Suppressor macrophage treated with lipopolysaccharide for 1 hour (primary cell): ENCODE data around the gene MMD.
"Not testable (repeated sequence)": the region's sequence is repeated elsewhere in the genome, so short reads cannot be mapped to it uniquely, and the experiment has no call there.

Experiments
- DNase-seq, 3 donors: peaks; one replicate each; pipeline ENCODE4 v3.0.0-alpha.2; 2020 to 2022

The MMD gene

DNA sequence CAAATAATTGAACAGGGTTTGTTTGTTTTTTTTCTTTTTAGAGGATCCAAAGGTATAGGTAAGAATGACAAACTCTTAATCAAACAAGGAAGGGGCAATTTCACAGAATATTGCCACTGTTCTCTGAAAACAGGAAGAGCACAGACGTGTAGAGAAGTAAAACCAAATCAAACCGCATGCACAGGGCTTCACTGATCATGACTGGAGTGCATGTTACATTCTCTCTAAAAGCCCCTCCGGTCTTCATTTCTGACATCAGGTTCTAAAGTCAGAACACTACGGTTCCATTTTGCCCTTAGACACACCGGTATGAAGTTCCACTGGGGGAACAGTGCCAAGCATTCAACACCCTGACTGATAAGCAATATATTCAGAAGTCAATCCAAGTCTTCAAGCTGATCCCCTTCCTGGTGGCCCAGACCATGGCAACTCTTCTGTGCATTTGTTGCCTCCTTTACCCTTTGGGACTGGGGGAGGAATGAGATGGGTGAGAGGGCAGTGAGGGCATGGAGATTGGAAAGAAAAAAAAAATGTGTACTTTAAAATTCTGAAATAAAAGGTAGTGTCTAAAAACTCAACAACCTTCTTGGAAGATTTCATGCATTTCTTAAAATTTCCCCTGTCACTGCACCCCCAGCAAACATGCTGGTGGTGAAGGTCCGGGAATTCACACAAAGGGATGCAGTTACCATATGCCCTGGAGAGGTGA, 1.4 kb downstream of the MMD start:
- DNase-seq: peak; percentile 71 to 86 (median 82)

DNA sequence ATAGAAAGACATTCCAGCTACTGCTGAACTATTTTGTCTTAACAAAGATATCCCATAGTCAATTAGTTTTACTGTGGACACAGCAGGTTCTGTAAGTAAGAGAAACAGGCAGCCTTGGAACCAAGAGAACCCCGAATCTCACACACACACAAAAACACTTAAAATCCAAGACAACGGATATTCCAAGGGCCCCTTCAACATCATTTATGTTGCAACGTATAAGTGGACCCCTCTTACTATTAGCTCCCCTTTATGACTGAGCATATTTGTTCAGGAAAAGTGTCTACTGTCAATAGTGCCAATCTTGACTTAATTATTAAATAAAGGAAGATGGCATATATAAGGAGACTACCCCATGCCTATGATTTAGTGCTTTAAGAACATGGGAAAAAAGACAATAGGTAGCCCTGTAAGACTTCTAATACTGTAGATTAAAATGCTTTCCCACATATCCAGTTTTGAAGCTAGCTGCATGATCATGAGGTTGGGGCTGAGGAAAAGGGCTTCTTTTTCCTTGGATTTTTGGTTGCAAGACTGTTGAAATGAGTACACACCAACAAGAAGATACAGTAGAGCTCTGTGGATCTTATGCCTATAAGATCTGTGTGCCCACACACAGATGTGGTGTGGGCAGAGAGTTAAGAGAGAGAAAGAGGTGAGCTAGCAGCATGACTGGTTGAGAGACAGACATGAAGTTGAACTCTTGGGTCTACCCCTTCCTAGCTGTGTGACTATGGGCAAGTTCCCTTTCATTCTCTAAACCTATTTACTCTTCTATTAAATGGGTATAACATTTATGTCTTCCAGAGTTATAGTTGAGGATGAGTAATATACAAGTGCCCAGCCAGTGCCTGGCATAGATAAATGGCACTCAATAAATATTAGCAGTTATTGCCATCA, 3.0 kb downstream of the MMD start:
- no peak for DNase-seq

DNA sequence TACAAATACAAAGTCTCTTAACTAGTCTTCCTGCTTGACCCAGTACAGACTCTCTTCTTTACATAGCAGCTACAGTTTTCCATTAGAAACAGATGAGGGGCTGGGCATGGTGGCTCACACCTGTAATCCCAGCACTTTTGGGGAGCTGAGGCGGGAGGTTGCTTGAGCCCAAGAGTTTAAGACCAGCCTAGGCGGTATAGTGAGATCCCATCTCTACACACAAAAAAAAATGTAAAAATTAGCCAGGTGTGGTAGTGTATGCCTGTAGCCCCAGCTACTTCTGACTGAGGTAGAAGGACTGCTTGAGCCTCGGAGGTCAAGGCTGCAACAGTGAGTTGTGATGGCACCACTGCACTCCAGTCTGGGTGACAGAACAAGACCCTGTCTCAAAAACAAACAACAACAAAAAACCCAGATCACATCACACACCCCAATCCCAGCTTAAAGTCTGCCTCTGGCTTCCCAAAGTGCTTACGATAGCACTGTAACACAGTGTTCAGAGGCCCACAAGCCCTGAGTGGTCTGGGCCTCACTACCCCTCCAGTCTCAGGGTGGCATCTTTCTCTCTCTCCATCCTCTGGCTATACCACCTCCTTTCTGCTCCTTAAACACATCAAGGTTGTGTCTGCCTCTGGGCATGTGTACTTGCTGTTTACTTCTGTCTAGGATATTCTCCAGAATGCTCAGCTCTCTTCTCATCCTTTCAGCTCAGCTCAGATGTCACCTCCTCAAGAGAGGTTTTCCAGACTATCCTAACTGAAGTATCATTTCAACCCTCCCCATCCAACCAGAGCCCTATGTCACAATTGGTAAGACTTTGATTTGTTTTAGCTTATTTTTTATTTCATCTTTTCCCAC, 4.0 kb downstream of the MMD start:
- DNase-seq: no peak

DNA sequence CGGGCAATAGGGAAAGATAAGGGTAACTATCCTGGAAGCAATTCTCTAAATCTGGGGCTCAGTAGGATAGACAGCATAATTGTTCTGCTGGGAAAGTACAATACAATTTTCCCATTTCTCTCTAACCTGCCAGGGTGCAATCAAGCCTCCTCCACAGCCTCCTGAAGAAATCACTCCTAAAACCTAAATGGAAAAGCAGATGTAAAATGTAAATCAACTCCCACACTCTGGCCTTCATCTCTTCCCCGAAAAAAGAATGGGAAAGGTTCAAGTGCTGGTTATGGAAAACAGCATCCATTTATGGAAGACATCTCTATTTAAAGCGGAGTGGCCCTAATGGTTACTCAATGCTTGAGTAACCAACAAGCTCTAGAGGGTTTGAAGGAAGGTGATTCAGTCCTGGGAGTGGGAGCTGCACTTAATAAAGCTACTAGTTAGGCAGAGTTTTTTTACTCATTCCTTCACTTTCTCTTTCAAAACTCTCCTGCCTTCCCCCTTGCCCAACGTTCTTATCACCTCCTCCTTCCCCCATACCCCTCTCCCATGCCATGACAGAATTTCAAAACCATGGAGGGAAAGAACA, 5.1 kb downstream of the MMD start:
- DNase-seq: peak; percentile 57 to 74 (median 64)

DNA sequence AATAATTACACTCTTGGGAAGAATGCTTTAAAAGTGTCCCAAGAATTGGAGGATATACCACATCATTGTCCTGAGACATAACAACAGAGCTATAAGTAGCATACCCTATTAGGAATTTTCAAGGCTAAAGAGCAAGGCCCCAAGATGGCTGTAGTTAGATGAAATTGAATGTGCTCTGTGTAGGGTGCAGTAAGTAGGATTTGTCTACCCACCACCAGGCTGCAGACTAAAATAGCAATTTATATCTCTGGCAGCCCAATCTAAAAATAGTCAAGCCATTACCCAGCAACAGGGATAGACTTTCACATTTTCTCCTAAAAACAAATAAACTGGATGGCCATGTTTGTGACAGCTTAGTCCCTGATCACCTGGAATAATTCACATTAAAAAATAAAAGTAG, 5.6 kb downstream of the MMD start:
- no peak for DNase-seq

DNA sequence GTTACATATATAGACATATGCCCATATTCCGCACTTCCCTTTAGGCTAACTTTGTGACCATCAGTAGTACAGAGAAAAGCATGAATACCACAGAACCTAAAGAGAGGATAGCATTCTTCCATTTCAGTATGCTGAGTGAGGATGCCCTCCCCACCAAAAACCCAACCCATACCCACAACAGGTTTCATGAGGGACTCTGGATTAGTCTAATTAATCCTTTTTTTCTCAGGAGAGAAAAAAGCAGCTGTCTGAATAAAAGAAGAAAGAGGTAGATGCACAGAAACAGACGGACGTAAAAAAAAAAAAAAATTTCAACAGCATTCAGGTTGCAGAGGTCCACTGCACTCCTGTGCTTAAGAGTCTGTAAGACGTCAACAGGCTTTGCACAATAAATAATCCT, 6.7 kb downstream of the MMD start:
- no peak for DNase-seq

DNA sequence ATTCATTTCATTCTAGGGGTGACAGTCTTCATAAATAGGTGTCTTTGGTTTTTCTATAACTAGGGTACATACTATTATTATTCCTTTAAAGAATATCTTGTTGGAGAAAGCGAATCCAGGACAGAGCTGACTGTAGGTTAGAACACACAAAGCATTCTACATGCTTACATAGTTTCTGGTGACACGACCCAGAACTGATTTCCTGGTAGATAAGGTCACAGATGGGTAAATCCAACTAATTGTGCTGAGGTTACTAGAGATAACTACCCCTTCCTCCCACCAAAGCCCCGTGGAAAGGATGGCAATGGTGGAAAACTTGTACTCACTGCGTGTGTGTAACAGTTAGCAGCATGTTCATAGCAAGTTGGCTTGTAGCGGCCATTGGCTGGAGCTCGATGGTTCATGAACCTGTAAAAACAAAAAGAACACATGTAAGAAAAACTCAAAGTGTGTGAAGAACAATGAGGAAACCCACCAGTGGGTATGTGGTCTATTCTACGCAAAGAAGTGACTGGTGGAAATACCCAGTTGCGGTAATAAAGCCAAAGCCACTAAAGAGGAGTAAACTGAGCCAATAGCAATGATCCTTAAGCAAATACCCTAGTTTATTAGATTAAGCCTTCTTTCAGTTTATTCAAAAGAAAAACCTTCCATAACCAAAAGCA, 7.7 kb downstream of the MMD start:
- DNase-seq: no peak

DNA sequence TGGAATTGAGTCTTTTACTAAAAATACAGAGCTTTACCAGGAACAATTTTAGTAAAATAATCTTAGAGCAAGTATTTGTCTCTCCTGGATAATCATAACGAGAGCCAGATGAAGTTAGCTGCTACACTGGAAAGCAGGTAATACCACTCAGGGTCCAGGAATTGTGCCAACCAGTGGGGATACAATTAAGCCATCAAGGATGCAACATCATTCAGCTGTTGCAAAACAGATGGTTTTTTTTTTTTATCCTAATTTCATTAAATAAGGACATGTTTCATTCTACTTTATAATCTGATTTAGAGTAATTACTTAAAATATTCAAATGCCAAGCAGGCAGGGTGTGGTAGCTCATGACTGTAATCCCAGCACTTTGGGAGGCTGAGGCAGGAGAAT, 10.2 kb downstream of the MMD start:
- no peak for DNase-seq

DNA sequence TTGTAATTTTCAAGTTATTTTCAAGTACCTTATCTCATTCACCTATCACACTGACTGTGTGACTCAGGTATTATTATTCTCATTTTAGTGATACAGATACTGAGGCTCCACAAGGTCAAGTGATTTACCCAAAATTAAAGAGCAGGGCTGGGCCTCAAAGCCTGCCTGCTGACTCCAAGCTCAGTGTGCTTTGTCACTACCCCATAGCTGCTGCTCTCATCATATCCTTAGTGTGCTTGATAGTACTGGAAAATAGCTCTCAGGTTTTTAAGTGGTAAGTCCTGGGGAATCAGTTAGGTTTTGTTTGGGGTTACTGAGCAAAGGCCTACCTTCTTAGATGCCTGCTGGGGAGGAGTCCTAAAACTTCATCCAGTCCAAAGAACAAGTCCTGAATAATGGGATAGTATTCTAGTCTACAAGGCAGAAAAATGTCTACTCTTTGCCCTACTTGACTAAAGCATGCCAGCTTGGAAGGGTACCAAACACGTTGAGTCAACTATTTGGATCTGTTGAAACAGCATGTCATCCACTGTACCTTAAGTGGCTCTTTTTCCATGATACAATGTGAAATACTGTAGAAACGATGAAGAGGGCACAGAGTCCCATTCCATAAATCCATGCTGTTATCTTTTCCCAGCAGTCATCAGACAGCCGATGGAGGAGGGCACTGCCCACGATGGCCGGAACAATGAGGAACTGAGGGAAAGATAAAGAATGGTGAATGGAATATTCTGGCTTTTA, 10.7 kb downstream of the MMD start:
- DNase-seq: no peak

DNA sequence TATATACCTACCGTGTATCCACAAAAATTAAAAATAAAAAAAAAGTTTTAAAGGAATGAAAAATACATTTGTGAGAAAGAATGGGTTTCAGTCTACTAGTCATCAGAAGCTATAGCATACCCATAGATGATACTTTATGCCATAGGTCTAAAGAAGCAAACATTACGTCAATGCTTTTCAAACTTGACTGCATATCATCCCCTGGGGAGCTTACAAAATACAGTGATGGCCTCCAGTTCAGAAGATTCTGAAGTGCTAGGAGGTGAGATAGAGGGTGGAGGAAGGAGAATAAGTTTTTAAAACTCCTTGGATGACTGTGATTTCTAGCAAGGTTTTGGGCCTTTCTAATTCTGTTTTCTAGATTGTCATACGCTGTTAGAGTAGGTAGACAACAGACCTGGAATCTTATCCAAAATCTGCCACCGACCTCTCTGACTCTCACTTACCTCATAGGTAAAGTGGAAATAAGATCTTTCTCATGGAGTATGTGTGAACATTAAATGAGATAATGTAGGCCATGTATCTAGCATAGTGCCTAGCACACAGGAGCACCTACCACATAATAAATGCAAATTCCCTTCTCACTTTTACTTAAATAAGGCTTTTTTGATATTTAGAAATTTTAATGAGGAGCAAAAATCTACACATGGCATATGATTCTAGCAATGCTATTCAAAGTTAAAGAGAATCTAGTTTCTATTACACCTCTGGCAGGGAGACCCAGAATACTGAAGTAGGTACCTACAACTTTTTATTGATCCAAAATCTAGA, 12.4 kb downstream of the MMD start:
- no peak for DNase-seq

DNA sequence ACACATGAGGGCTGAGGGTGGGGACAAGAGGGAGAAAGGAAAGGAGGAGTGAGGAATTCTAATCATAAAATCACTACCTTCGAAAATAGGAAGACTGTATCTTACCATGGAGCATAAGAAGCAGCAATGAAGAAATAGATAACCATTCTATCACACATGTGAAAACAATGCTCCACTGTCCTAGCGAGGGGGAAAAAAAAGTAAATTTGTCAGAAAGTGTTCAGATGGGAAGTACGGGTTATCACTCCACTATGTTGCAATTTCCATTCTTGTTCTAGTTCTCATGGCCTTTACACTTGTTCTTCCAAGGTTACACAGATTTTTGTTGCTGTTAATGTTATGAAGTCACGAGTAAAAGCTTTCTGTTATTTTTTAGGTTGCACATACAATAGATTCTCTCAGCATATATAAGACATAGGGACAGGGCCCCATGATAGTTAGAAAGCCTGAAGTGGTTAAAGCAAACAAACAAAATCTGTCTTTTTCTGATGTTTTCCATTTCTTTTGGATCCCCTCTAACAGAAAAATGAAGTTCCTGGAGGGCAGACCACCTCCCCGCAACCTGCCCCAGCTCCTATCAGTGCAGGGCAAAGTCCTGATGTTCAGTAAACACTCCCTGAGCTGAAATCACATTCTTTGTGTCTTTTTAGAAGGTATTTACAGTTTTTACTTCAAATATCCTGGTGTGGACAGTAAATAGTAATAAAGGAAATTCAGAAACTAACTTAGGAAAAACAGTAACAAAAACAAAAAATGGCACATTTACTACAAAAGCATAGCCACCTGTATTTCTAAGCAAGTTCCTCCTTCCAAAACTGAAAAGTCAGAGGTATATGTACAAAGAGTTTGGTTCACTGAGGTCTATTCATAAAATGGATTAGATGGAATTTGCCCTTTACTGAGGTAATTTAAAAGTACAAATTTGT, 13.7 kb downstream of the MMD start:
- DNase-seq: peak in 1 of 3 donors; percentile 22

DNA sequence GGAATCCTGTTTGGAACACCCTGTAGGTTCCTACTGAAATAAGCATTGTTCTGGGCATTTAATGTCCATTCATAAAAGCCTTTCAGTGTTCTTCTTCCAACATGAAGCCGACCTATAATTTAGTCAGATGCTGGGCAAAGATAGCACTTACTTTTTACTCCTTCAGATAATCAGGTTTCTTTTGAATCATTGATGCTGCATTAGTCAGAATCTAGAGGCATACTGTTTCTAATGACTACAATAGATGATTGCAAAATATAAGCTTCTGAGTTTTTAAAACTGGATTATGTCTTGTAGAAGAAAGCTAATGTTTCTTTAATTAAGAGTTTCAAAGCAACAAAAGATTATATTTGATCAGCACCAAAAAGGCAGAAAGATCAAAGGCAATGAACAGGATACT, 16.0 kb downstream of the MMD start:
- DNase-seq: no peak

DNA sequence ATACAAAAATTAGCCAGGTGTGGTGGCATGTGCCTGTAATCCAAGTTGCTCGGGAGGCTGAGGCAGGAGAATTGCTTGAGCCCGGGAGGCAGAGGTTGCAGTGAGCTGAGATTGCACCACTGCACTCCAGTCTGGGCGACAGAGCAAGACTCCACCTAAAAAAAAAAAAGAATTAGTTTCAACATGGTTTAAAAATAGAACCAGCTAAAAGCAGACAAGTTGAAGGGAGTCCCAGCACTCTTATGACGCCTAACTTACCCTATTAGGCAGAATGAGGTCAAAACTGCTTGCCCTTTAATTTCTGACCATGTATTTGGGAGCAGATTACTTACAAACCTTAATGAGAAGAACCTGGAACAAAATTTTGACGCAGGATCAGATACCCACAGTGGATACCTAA, 17.4 kb downstream of the MMD start:
- DNase-seq: not testable (repeated sequence)

DNA sequence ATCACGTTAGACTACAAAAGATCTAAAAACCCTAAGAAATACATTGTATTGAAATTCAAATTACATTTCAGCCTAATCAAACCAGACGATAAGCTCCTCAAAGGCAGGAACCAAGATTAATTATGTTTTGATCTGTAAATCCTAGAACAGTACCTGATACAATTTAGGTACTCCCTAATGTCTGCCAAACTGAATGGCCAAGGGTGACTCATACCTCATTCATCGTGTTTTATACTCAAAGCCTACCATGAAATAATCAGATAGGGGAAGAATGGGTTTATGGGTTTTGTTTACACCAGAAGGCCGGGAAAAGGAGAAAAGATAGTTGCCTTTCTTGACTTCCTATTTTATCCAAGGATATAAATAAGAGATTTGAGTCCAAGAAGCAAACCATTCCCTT, 19.3 kb downstream of the MMD start:
- DNase-seq: no peak

DNA sequence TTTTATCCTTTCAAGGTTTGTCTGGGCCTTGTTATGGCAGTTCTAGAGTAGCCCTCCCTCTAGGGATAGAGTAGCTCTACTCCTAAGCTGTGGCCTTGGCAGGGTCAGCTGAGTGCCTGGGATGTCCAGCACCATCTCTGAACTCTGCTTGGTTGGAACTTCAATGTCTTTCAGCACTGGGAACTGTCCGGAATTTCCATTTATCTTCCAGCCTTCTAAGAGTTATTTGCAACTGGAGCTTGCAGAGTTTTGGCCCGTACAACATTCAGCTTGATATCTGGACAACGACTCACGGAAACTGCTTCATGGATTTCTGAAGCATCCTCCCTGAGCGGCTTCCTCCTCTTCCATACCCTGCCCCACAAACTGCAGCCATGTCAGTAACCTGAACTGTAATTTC, 22.9 kb downstream of the MMD start:
- DNase-seq: no peak

DNA sequence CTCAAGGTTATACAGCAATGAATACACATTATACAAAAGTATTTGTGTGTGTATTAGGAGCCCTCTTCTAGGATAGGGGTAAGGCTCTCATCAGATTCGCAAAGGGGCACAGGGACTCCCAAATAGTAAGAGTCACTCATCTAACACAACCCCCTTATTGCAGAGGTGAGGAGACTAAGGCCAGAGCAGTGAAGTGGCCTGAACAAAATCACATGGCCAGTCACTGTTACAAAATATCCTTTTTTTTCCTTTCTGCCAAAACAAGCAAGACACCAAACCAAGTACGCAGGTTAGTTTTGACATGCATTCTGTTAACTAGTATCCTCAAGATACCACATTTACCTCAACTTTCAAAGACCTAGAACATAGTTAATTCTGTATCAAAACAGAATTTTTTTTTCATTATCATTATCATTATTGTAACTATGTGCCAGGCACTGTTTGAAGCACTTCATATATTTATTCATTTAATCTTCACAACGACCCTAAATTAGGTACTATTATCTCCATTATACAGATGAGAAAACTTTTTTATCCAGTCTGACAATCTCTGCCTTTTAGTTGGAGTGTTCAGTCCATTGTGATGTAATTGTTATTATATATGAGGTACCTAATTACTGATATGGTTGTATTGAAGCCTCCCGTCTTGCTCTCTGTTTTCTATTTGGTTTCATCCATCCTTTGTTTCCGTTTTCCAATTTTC, 25.7 kb downstream of the MMD start:
- DNase-seq: no peak

DNA sequence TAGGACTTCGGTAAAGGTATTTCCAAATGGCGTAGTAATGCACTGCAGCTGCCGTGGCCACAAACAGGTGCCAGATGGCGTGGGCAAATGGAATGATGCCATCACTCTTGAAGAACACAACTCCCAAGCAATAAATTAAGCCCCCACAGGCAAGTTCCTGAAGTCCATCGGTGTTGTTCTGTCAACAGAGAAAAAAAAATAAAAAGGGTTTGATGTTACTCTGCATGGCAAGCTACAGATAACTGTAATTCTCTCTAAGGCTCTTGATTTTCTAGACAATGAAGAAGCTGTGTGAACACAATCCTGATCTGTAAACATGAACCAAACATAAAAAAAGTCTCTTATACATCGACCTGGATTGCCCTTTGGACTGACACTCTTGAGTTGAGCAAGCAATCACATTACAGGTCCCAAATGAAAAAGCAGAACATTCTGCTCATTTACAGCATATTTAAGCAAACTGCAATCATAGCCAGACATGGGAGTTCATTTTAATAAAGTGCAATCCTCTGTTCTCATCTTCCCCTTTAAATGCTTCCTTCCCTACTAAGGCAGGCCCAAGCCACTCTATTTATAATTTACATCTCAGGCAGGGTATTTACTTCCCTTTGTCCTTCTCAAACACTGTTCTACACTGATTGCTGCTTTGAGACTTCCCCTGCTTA, 27.1 kb downstream of the MMD start:
- peak; percentile 51 to 65 (median 60) for DNase-seq

DNA sequence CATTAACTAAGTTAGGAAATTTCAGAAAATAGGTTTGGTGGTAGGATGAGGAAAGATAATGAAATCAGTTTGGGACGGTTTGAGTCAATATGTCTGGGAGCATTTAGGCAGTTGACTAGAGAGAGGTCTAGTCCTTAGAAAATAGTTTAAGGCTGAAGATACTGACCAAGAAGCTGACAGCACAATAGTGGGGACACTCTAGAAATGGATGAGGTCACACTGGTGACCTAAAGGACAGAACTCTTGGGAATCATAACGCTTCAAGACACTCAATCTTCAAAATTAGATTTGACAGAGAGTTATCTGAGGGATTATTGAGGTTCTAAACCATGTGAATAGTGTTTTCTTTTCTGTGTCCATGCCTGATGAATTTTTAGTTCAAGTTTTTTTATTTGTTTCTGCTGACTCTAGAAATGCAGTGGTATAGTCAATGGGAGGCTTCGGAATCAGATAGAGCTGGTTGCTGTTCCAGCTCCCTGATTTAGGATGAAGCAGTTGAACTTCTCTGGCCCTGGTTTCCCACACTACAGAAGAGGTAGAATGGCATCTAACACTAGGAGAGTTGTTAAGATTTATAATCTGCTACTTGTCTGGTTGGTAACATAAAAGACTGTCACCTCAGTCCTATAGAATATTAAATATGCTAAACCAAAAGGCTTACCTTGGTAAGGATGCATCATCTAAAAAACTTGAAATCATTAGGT, 29.7 kb downstream of the MMD start:
- DNase-seq: no peak
